ENCODE data around the gene PPT2.

PPT2 gene

DNA sequence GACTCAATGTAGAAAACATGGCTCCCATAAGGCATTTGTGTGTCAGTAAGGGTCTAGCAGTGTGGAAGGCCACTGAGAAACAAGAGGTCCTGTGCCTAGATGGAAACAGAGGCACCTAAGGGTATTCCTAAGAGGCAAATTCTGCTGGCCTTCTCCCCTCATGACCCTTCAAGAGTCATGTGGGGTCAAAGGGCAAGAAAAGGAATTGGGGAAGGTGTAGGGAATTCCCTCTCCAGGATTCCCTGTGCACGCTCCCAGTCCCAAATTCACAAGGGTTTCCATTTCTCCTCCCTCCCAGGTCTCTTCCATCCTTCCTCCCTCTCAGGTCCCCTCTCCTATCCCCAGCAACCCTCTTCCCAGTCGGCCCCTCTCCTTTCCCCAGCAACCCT is 21.4 kb downstream of the PPT2 start:
- TF ChIP-seq, protein P1, sequence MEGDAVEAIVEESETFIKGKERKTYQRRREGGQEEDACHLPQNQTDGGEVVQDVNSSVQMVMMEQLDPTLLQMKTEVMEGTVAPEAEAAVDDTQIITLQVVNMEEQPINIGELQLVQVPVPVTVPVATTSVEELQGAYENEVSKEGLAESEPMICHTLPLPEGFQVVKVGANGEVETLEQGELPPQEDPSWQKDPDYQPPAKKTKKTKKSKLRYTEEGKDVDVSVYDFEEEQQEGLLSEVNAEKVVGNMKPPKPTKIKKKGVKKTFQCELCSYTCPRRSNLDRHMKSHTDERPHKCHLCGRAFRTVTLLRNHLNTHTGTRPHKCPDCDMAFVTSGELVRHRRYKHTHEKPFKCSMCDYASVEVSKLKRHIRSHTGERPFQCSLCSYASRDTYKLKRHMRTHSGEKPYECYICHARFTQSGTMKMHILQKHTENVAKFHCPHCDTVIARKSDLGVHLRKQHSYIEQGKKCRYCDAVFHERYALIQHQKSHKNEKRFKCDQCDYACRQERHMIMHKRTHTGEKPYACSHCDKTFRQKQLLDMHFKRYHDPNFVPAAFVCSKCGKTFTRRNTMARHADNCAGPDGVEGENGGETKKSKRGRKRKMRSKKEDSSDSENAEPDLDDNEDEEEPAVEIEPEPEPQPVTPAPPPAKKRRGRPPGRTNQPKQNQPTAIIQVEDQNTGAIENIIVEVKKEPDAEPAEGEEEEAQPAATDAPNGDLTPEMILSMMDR (IDR thresholded peaks at IDR 0.05; ENCODE audit: borderline replicate concordance, control extremely low read depth, extremely low read depth, insufficient read depth, missing control alignments) = no peak
- no peak for DNase-seq (ENCODE audit: low spot score)
- in situ Hi-C loops (cut with MboI; ENCODE audit: low sequenced_read_pairs, unreplicated experiment) = no loop called here

DNA sequence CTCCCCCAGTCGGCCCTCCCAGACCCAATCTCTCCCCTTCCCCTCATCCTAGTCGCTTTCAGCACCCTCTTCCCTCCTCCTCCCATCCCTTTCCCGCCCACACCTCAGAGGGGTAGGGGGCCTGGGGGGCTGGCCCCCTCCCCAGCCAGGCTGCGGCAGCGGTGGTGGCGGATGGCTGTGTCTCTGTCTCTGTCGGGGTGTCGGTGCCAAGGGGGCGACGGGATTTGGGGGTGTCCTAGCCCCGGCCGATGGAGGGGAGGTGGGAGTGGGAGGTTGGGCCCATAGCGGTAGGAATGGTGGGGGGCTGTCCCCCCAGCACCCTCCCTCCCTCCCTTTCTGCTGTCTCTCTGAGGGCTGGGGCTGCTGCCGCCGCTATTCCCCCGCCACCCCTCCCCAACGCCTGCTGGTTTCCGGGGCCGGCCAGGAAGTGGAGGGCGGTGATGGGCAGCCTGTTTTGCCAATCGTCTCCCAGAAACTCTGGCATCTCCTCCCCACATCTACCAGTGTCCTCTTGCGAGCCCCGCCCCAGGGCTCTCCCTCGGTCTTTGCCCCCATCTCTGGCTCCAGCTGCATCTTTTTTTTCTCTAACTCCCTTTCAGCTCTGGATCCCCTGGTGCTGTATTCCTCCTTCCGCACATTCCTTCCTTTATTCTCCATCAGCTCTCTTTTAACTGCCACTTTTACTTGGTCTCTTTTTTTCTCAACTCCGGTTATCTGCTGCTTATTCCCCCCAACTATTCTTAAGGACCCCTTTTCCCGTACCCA is 22.0 kb downstream of the PPT2 start, which contains the start of gene AGPAT1:
TSS of gene AGPAT1 (minus strand) at position 374 of the 765 bp plus-strand sequence. CDS start 4,588 bp downstream, outside the sequence.
- in situ Hi-C loops (cut with MboI; ENCODE audit: low sequenced_read_pairs, unreplicated experiment) = no loop called here
- TF ChIP-seq, protein P1 (IDR thresholded peaks at IDR 0.05; ENCODE audit: borderline replicate concordance, control extremely low read depth, extremely low read depth, insufficient read depth, missing control alignments) = no peak
- DNase-seq (ENCODE audit: low spot score) = peak; percentile 99

DNA sequence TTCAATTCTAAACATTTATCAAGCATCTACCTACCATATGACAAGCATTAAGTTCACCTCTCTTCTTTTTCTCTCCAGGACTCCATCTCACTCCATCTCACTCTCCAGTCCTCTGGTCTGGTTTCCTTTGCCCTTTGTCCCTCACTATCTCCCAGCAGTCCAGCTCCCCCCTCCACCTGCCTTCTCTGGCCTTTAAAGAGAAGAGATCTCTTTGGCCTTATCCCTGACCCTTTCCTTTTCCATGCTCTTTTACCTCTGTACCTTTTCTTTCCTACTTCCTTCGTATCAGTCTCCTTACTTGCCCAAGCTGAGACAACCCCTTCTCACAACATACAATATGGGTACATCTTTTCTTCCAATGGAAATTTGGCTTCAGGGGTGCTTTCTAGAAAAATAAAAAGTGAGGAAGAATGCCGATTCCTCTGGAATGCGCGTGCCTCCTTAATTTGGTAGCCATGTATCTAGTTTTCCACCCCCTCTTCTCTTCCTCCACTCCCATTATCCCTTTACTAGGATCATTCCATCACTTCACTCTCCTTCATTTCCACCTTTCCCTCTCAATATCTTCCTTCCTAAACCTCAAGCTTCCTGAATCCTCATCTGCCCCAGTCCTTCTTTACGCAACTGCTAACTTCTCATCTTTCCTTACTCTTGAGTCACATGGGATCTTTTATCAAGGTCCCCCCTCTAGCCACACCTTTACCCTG is 22.7 kb downstream of the PPT2 start:
- in situ Hi-C loops (cut with MboI; ENCODE audit: low sequenced_read_pairs, unreplicated experiment) = no loop called here
- TF ChIP-seq, protein P1 (IDR thresholded peaks at IDR 0.05; ENCODE audit: borderline replicate concordance, control extremely low read depth, extremely low read depth, insufficient read depth, missing control alignments) = no peak
- no peak for DNase-seq (ENCODE audit: low spot score)

DNA sequence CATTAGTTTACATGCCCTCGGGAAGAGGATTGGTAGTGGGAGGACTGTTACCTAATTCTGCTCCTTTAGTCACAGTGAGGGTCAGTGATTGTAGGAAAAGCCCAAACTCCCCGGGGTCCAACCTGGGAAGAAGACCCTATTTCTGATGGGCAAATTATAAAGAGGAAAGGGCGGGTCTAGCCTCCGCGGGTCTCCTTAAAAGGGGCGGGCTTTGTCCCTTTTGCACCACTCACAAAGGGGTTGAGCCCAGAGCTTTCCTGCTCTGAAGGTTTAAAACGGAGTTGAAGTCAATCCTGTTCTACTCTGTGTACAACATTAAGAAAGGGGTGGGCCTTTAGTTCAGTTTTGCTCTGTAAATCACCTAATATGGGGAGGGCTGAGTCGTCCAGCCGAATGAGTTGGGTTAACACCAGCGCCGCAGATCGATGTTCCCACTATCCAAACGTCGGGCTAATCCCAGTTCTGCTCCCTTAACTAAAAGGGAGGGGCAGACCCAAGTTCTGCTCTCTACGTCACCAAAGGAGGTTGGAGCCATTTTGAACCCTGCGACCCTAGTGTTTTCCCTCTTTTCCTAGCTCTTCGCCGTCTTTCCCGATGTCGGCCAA is 23.3 kb downstream of the PPT2 start:
- in situ Hi-C loops (cut with MboI; ENCODE audit: low sequenced_read_pairs, unreplicated experiment) = no loop called here
- DNase-seq (ENCODE audit: low spot score) = no peak
- TF ChIP-seq, protein P1 (IDR thresholded peaks at IDR 0.05; ENCODE audit: borderline replicate concordance, control extremely low read depth, extremely low read depth, insufficient read depth, missing control alignments) = no peak

DNA sequence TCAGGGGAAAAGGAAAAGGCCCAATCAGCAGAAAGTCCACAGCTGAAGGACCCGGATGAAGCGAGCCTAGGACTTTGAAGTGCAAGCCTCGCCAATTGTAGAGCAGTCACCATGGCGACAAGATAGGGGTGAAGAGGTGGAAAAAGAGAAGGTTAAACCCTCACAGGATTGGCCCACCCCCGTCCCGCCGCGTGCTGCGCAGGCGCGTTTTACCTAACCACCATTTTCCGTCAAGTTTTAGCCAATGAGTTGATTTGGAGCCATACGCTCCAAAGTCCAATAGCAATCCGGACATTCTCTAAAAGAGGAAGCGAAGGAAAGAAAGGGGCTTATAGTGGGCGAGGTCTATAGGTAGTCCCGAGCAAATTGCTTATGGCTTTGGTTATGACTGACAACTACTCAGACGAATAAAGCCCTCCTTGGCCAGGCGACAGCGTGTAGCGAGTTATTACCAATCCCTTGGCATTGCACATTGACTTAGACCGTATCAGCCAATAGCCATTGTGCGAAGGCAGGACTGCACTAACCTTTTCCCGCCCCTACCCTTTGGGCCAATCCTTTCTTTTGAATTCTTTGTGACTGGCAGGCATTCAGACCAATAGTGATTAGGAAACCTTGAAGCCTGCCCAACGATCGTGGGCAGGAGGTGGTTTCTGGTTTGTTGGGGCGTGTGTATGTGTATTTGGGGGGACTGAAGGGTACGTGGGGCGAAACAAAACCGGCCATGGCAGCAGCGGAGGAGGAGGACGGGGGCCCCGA is 24.0 kb downstream of the PPT2 start, which contains the start of gene RNF5:
TSS of gene RNF5 (plus strand) at position 618 of the 759 bp plus-strand sequence. CDS start at position 725, 107 bp downstream.
- peak; percentile 94 for DNase-seq (ENCODE audit: low spot score)
- in situ Hi-C loops (cut with MboI; ENCODE audit: low sequenced_read_pairs, unreplicated experiment) = no loop called here
- TF ChIP-seq, protein P1 (IDR thresholded peaks at IDR 0.05; ENCODE audit: borderline replicate concordance, control extremely low read depth, extremely low read depth, insufficient read depth, missing control alignments) = no peak

Measured in GM13976 (cell line).